ENCODE results near the gene NECAB3.

- TF ChIP-seq CTCF (IDR thresholded peaks at IDR 0.05) (no peak), POLR2A (IDR thresholded peaks at IDR 0.05) (no peak)
Measured at GRCh38 chr20:33664085-33664761, 10.0 kb downstream of the NECAB3 start.

All from uterus (tissue), 2 donors.